ENCODE results near the gene CCDC178. TPM values are rescaled to one million over a fixed set of nuclear protein-coding genes. Genes with fewer than 3 reads are reported as not detected.

Gene CCDC178
- total RNA-seq, 1 experiment from 2014 or later: not detected

DNA sequence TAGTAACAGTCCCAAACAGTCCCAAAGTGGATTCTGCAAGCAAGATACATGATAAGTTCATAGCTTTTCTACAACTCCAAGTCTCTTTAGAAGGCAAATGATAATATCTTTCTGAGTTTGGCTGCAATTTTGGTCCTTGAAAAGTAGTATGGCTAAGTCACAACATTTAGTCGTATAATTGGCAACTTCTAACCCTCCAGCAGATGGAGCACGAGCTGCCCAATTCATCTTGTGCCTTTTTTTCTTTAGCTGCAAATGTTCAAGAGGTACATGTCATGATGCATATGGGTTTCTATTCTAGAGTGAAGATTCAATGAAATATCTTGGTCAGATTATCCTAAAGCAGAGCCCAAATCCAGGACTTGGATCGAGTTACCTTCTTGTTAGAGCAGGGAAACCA is 540.7 kb downstream of the CCDC178 start:
- Histone ChIP-seq H2AFZ (ENCODE audit: low read depth, low read length, poor library complexity, severe bottlenecking) (no peak overlapping the region), H3K9ac (ENCODE audit: low read length) (no peak overlapping the region), H4K20me1 (ENCODE audit: insufficient read depth) (no peaks in the 10 kb centered on the region), H3K4me1 (ENCODE audit: control insufficient read depth in 1 of 2, insufficient read depth in 2 of 2, low read length in 2 of 2) (no peaks in the 10 kb centered on the region), H3K27ac (ENCODE audit: low read depth, low read length) (no peak overlapping the region), H3K9me3 (ENCODE audit: control insufficient read depth in 1 of 2, insufficient read depth in 1 of 2, low read depth in 1 of 2, low read length in 2 of 2) (peaks cover 0 to 4% of the 10 kb centered on the region in 2 experiments; a peak in 2 of 4 replicates), H3K27me3 (ENCODE audit: insufficient read depth, low read length) (no peaks in the 10 kb centered on the region), H3K4me3 (replicated peaks in 1 of 2; ENCODE audit: low read depth in 1 of 2, low read length in 2 of 2) (no peak overlapping the region), H3K36me3 (ENCODE audit: control insufficient read depth in 1 of 2, insufficient read depth in 2 of 2, low read length in 2 of 2) (no peaks in the 10 kb centered on the region), H3K79me2 (ENCODE audit: insufficient read depth, low read length) (no peaks in the 10 kb centered on the region), H3K9me2 (ENCODE audit: insufficient read depth) (no peaks in the 10 kb centered on the region), H3K4me2 (ENCODE audit: low read length) (no peak overlapping the region)
- no TSS peak for BruUV-seq (replicated peaks)
- POLR2A ChIA-PET: no interaction called here
- TF ChIP-seq ELF1 (IDR thresholded peaks at IDR 0.05; ENCODE audit: borderline replicate concordance, low read depth): no peak
- TF ChIP-seq, protein P1, sequence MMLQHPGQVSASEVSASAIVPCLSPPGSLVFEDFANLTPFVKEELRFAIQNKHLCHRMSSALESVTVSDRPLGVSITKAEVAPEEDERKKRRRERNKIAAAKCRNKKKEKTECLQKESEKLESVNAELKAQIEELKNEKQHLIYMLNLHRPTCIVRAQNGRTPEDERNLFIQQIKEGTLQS (IDR thresholded peaks at IDR 0.05): no peak
- no peak for TF ChIP-seq EZH2 (IDR thresholded peaks at IDR 0.05)
- intact Hi-C loops (cut with micrococcal nuclease): no loop called here
- ATAC-seq: no peak
- CTCF ChIA-PET: no interaction called here
- DNase-seq (ENCODE audit: low read depth, low spot score): no peak
- RAD21 ChIA-PET (ENCODE audit: low non-redundant PET in 1 of 2, low total read pairs in 2 of 2, uncharacterized antibody in 2 of 2, unreplicated experiment in 2 of 2): no interaction called here

- ATAC-seq: no peak
- no TSS peak for BruUV-seq (replicated peaks)
- Histone ChIP-seq H2AFZ (ENCODE audit: low read depth, low read length, poor library complexity, severe bottlenecking) (no peak overlapping the region), H3K4me1 (ENCODE audit: control insufficient read depth in 1 of 2, insufficient read depth in 2 of 2, low read length in 2 of 2) (no peaks in the 10 kb centered on the region), H3K9me2 (ENCODE audit: insufficient read depth) (no peaks in the 10 kb centered on the region), H3K4me3 (replicated peaks in 1 of 2; ENCODE audit: low read depth in 1 of 2, low read length in 2 of 2) (no peak overlapping the region), H3K27me3 (ENCODE audit: insufficient read depth, low read length) (no peaks in the 10 kb centered on the region), H3K27ac (ENCODE audit: low read depth, low read length) (no peak overlapping the region), H3K4me2 (ENCODE audit: low read length) (no peak overlapping the region), H3K79me2 (ENCODE audit: insufficient read depth, low read length) (no peaks in the 10 kb centered on the region), H3K9ac (ENCODE audit: low read length) (no peak overlapping the region), H4K20me1 (ENCODE audit: insufficient read depth) (no peaks in the 10 kb centered on the region), H3K36me3 (ENCODE audit: control insufficient read depth in 1 of 2, insufficient read depth in 2 of 2, low read length in 2 of 2) (no peaks in the 10 kb centered on the region), H3K9me3 (ENCODE audit: control insufficient read depth in 1 of 2, insufficient read depth in 1 of 2, low read depth in 1 of 2, low read length in 2 of 2) (peaks cover 0 to 4% of the 10 kb centered on the region in 2 experiments; a peak in 2 of 4 replicates)
- POLR2A ChIA-PET: no interaction called here
- intact Hi-C loops (cut with micrococcal nuclease): no loop called here
- RAD21 ChIA-PET (ENCODE audit: low non-redundant PET in 1 of 2, low total read pairs in 2 of 2, uncharacterized antibody in 2 of 2, unreplicated experiment in 2 of 2): no interaction called here
- CTCF ChIA-PET: no interaction called here
- no peak for DNase-seq (ENCODE audit: low read depth, low spot score)
- TF ChIP-seq FOSL1 (IDR thresholded peaks at IDR 0.05; ENCODE audit: low read depth) (no peak), EZH2phosphoT487 (IDR thresholded peaks at IDR 0.05; ENCODE audit: borderline replicate concordance) (no peak), REST (IDR thresholded peaks at IDR 0.05; ENCODE audit: low read depth) (no peak), ZNF274 (IDR thresholded peaks at IDR 0.05; ENCODE audit: low read depth, low read length) (no peak), RAD21 (IDR thresholded peaks at IDR 0.05; ENCODE audit: low read depth) (no peak)
- TF ChIP-seq, protein P1 (IDR thresholded peaks at IDR 0.05): no peak
- TF ChIP-seq, protein P2, sequence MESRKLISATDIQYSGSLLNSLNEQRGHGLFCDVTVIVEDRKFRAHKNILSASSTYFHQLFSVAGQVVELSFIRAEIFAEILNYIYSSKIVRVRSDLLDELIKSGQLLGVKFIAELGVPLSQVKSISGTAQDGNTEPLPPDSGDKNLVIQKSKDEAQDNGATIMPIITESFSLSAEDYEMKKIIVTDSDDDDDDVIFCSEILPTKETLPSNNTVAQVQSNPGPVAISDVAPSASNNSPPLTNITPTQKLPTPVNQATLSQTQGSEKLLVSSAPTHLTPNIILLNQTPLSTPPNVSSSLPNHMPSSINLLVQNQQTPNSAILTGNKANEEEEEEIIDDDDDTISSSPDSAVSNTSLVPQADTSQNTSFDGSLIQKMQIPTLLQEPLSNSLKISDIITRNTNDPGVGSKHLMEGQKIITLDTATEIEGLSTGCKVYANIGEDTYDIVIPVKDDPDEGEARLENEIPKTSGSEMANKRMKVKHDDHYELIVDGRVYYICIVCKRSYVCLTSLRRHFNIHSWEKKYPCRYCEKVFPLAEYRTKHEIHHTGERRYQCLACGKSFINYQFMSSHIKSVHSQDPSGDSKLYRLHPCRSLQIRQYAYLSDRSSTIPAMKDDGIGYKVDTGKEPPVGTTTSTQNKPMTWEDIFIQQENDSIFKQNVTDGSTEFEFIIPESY (IDR thresholded peaks at IDR 0.05; ENCODE audit: extremely low read depth, insufficient replicate concordance, low read length): no peak
Measured at GRCh38 chr18:32896776-32897547, 543.6 kb downstream of the CCDC178 start.

Data from HCT116 (cell line).